Dermis microvascular lymphatic vessel endothelial cell (primary cell): ENCODE results near the gene HIPK2. TPM values are rescaled to one million over a fixed set of nuclear protein-coding genes. Genes with fewer than 3 reads are reported as not detected.

Experiments used
- DNase-seq, 2 donors: peaks; one replicate each; pipeline versions ENCODE4 v3.0.0 to v3.0.0-alpha.2; 2010; ENCODE audit warnings: low read depth in 2 of 2
- total RNA-seq: library from RNA; depleted of rRNA; stranded (reverse); fragments of >200 nt; gene quantifications from 2 replicates; pipeline ENCODE4 v1.2.1, GENCODE V29; 2014

HIPK2 gene
- total RNA-seq, 1 donor from 2014 or later: 5.9 TPM

DNA sequence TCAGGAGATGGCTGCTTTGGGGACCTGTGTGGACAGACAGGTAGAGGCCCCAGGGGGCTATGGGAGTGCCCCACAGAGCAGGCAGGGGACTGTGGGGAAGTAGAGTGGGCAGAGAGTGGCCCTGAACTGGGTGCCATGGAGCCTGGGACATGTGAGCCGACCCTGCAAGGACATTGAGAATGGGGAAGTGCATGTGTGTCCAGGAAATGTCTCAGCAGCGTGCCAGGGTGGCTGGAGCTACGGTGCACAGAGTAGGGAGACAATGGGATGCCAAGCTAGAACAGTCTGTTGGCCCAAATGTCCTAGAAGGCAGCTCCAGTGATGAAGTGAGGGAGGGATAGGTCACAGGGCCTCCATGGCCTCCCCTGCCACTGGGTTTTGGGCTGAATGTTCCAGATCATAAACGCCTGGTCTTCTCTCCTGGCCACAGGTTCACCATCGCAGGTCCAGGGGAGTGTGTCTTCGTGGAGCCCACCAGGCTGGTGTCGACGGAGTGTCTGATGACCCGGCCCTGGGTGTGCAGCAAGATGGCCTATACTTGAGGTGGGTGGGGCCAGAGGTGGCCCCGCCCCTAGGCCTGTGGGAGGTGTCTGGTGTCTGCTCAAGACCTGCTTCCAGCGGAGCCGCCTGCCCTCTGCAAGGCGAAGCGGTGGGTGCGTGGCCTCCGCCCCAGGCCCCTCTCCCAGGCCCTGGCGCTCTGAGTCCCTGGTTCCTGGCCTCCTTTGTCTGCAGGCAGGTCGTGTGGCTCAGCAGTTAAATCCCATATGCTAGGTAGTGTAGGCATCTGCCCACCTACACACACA, 233.8 kb downstream of the HIPK2 start:
- DNase-seq: no peak

DNA sequence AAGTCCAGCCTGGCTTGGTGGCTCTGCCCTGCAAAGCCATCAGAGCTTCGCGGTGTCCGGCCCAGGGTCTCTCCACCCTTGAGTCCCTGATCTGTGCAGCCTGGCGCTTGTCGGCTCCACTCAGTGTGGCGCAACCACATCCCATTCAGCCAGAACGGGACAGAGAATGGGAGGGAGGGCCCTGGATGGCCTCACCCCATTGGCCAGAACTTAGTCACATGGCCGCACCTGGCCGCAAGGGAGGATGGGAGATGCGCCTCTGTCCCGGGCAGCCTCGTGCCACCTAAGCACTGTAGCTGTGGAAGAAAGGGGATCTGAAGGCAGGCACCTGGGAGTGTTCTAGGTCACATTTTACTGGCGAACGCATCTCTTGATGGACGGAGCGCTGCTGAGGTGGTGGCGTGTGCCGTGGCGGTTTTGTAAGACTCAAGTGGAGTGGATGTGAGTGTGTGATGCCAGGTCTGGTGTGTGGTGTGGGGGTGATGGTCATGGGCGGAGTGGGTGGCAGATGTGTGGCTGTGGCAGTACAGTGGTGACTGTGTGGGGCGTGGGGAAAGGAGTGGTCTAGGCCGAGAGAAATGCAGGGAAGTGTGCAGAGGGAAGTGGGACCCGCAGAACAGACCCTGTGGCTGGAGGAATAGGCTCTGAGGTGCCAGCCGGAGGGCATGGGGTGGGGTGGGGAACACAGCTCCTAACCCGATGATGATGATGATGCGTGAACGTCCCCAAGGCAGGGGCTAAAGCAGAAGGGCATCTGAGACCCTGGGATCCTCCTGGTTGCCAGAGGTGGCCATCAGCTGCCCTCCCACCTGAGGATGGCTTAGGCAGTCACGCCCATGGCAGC, 235.3 kb downstream of the HIPK2 start:
- DNase-seq: no peak

DNA sequence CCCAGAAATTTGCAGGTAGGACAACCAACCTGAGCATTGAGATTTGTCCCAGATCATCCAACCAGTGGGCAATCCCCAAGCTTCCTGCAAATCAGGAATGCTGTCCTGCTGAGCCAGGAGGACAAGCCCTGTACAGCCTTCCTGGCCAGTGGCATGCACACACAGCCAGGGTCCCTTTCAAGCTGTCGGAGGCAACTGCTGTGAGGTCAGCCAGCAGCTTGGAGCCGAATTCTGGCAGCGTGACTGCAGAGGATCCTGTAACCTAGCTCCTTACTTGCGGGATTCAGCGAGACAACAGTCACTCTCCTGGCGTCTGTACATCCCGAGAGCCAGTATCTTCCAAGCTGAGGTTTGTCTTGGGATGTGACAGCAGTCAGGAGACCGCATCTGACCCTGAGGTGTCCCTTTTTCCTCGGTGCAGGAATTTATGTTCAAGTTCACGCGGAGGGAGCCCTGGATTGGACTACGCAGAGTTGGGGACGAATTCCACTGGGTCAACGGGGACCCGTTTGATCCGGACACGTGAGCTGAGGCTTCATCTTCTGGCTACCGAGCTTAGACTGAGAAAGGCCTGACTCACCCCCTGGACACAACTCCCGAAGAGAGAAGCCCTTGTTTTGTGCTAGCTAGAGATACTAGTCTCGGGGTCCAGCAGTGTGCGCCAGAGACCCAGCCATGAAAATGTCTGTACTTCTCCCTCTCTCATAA, 236.0 kb downstream of the HIPK2 start:
- no peak for DNase-seq

DNA sequence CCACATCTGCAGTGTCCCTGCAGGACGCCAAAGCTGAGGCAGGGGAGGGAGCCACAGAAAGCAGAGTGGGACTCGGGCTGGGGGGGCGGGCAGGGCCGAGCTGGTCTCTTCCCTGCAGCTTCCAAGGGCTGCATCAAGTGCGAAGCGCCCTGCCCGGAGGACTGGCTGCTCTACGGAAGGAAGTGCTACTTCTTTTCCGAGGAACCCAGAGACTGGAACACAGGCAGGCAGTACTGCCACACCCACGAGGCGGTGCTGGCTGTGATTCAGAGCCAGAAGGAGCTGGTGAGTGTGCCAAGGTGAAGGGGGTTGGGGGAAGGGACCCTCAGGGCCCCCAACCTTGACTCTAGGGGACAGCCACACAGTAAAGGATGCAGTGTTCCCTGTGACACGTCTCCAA, 237.6 kb downstream of the HIPK2 start:
- no peak for DNase-seq

DNA sequence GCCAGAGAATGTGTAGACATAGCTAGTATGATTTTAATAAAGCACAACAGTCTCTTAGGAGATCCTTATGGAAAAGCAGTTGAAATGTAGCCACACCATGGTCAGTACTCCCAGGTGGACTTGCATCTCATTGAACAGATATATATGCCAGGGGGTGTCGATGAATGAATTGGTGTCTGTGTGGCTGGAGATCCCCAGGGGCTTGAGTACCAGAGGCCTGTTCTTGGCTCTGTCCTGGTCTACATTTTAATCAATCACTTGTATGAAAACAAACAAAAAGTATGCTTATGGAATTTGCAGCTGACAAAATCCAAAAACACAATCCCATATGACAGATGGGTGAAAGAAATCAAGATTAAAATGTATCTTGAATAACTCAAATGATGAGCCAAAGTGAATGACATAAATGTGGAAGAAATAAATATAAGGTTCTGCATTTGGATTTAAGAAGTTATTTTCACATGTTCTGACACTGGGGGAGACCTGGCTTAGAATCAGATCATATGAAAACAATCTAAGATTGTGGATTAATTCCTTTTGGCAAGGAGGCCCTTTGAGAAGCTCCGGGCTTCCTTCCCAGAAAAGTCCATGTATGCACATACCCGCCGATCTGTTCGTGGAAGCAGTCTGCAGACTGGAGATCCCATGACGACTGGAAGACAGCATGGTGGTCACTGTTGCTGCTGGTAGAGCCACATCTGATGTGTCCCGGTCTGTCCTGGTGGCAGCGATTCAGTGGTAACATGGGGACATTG, 238.7 kb downstream of the HIPK2 start:
- no peak for DNase-seq

DNA sequence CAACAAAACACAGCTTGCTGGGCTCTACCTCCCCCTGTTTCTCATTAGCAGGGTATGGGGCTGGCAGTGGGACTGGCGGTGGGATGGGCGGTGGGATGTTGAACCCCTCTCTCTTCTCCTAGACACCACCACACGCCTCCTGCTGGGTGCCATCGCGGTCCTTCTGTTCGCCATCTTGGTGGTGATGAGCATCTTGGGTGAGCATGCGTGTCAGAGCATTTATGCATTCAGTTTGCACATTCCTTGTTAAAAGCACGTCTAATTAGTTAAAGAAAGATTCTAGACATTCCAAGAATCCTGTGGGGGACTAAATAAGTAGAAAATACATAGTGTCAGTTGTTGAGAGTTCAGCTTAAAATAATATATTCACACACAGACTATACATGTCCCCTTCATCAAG, 241.6 kb downstream of the HIPK2 start:
- no peak for DNase-seq

DNA sequence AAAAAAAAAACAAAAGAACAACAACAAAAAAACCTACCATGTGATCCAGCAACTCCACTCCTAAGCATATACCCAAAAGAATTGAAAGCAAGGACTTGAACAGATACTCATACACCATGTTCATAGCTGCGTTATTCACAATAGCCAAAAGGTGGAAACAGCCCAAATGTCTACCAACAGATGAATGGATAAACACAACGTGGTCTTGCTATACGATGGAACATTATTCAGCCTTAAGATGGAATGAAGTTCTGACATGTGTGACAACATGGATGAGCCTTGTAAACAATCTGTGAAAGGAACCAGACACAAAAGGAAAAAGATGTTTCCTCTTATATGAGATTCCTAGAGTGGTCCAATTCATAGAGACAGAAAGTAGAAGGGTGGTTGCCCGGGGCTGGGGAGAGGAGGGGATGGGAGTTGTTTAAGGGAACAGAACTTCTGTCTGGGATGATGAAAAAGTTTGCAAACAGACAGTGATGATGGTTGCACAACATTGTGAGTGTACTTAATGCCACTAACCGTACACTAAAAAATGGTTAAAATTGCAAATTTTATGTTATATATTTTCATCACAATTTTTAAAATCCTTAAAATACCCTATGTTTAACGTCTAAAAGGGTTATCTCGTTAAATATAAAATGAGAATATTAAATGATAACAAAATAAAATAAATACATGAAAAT, 242.7 kb downstream of the HIPK2 start:
- DNase-seq: peak in 1 of 2 donors; percentile 12

DNA sequence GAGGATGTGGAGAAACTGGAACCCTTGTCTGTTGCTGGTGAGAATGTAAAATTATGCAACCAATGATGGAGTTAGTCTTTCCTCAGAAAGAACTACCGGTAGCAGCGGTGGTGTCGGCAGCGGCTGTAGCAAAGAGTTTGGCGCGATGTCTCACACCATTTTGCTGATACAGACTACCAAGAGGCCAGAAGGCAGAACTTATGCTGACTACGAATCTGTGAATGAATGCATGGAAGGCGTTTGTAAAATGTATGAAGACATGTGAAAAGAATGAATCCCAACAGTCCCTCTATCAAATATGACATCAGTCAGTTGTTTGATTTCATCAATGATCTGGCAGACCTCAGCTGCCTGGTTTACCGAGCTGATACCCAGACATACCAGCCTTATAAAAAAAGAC, 243.7 kb downstream of the HIPK2 start:
- no peak for DNase-seq

DNA sequence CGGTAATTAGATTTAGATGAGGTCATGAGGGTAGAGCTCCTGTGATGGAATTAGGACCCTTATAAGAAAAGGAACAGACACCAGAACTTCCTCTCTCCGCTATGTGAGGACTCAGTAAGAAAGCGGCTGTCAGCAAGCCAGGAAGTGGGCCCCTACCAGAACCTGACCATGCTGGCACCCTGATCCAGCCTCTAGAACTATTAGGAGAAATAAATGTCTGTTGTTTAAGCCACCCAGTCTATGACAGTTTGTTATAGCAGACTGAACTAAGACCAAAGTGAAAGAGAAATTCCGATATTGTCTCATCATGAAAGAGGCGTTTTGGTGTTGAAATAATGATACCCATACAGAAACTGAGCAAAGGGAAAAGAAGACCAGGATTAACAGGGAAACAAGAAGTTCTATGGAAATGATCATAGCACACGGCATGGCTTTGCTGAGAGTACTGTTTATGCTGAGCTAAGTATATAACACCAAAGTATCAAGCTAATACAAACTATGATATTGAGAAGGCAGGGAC, 245.1 kb downstream of the HIPK2 start:
- DNase-seq: no peak

DNA sequence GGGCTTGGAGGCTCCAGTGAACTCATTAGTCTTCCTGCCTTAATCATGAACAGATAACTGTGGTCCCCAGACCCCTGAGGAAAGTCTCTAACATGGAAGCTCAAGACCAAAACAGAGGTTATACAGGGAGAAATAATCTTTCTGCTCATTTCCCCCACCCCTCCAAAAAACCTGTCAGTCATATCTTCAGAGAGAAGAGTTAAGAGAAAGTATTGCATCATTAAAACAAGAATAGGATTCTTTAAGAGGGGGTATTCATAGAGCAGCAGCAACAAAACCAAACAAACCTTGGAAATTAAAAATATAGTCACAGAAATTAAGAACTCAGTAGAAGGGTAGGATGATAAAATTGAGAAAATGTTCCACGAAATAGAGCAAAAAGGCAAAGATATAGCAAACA, 246.7 kb downstream of the HIPK2 start:
- no peak for DNase-seq

DNA sequence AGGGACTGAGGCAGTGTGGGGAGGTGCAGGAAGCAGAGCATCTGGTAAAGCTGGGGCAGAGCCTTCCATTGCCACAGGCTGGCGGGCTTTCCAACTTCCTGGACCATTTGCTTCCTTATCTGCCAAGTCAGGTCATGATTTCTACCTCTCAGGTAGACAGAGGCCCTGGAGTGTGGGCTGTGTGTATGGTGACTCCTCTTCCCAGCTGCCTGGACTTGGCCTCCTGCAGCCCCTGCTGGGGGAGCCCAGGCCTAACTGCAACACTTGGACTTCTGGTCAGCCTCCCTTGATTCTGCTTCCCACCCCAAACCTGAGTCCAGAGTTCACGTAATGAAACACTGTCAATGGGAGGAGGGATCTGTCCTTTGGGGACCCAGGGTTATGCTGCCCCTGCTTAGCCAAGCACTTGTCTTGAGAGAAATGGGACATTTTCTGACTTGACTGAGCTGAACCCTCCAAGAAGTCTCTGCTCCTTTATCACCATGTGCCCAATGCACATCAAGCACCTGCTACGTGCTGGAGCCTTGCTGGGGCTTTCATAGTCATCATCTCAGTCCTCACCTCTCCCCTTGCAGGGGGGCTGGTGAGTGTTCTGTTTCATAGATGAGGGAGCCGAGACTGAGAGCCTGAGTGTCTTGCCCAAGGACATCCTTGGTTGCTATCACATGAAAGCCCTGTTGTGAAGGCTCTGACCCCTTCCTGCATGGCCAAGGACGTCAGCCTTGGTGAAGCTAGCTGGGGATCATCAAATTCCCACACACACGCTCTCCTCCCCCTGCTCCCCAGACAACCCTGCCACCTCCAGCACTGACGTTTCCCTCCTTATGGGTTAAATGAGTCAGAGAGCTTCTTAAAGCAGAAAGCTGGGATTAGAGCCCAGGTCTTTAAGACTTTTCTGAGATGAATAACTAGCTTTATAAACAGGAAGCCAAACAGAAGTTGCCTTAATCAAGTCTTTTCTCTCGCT, 250.9 kb downstream of the HIPK2 start:
- no peak for DNase-seq

DNA sequence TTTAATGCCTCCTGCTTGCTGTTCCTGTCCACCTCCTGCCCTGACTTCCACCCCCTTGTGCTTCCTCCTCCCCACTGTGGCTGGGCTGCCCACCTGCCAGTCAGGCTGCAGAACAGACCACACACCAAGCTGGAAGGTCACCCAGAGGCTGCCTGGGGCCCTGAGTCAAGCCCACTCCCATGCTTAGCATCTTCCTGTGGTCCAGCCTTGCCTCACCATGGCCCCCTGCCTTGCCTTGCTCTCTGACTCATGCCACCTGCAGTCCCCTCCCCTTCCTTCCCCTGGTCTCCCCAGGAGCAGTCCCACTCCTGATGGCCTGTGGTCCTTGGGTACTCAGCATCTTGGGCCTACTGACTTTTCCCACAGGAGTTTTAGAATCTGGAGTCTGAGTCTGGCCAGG, 252.0 kb downstream of the HIPK2 start:
- no peak for DNase-seq

DNA sequence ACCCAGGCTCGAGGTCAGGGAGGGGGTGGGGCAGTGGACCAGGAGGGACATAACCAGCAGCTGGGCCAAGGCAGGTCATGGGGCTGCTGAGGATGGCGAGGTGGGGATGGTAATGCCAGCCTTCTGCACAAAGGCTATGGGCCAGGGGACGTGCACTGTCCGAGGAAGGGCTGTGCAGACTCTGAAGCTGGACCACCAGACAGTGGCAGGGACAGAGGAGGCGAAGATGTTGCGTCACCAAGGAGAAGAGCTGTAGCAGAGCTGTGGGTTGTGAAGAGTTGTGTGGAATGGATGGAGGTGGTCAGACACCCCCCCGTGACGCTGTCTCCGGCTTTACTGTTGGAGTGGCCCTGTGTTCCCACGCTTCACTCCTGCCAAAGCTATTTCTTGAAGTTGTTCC, 252.6 kb downstream of the HIPK2 start:
- DNase-seq: no peak

DNA sequence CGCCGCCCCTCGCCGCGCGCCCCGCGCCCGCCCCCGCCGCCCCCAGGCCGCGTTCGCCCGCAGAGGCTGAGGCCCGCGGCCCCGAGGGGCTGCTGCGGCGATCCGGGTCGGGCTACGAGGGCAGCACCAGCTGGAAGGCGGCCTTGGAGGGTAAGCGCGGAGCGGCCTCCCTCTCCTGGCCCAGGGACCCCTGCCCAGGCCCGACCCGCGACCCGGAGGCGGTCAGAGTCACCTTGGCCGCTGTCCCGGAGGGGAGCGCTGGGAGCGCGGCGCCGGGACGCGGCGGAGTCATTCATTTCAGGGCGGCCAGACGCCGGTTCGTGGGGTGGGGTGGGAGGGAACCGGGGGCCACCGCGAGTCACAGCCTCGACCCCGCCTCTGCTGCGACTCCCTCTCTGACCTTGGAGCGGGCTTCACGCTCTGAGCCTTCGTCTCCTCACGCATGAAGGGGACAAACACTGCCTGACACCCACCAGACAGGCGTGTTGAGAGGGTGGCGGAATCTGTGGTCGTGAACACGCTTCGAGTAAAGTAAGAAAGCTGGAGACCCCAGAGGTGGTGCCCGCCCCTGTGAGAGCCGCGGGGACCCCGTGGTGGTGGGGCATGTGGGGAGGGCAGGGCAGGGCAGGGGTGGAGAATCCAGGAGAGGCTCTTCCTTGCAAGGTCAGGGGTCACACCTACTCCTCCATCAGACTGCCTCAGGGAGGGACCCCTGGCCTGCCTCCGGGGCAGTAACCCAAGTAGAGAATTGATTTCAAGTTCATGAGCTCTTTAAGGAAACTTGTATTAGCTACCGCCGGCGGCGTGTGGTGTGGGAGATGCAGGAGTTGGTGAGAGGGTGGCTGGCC, 253.6 kb downstream of the HIPK2 start:
- no peak for DNase-seq

DNA sequence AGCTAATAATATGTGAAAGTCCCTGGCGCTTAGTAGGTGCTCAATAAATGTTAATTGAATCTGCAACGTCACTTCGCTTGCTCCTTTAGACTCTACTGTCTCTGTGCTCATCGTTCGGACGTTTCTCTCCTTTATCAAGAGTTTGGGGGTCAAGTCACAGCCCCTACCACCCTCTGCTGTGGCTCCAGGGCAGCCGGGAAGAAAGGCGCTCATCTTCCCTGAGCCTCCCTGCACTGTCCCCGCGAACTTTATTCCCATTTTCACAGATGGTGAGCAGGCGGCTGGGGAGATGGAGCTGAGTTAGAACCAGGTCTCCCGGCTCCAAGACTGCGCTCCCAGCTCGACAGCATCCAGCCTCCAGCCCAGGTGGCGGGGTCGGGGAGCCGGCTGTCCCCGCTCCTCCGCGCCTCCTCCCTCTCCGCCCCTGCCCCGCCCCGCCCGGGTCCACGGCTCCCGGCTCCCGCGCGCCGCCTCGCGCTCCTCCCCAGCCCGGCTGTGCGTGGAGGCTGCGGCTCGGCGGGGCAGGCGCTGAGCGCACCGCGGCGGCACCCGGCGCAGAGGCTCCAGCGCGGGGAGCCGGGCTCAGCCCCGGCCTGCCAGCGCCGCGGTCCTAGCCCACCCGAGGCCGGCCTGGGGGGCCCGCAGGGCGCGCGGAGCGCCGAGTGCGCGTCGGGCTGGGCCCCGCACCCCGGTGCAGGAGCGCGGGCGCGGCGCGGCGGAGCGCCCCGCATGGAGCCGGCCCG, 254.4 kb downstream of the HIPK2 start, which contains the start of gene CLEC2L:
CLEC2L (plus strand) TSS at position 487 of the 743 bp plus-strand sequence; CDS start at position 730, 243 bp downstream.
- no peak for DNase-seq

DNA sequence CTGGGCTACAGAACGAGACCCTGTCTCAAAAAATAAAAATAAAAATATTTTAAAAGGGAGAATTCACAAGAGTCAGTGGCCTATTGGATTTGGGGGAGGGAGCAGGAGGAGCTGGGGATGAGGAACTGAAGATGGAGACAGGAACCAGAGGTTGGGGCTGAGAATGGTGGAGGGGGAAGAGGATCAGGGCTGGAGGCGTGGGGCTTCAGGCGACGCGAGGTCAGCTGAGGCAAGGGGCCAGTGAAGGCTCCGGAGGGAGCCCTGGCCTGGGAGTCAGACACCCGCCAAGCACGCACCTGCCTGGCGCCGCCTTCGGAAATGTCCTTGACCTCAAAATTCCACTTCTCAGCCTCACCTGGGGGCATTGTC, 255.0 kb downstream of the HIPK2 start:
- no peak for DNase-seq

DNA sequence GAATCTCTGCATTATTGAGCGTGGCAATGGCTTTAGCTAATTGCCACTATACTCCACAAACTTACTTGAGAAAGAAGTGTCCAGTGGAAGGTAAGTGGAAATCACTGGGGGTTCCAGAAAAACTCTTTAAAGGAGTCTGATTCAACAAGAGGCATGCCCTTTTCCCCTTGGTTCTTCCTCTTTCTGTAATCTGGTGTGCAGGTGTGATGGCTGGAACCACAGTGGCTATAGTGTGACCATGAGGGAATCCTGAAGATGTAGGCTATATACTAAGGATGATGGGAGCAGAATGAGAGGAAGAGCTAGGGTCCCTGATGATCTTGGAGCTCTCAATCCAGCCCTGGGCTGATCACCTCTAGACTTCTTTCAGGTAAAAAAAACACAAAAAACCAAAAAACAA, 256.4 kb downstream of the HIPK2 start:
- DNase-seq: no peak

DNA sequence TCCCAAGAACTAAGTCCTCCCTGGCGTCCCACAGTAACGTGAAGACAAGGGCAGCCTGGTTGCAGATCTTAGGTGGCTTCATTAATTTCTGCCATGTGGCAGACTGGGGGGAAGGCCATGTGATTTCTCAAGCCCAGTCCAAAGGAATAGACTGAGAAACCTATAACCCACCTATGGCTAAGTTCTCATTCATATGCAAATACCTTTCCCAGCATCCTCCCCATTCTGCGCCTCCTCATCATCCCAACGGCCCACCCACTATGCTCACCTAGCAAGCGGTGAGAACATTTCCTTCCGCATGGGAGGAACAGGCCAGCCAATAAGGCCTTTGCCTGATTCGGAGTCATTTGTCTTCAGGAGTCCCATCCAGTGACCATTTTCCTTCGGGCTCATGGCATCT, 262.5 kb downstream of the HIPK2 start:
- no peak for DNase-seq
